AG20443 (cell line): Measurements from ENCODE around the gene EHD4.

Experiments
- DNase-seq: peaks from one replicate; pipeline ENCODE4 v3.0.0; 2012; ENCODE audit warnings: low spot score, mixed read lengths

Gene EHD4

DNA sequence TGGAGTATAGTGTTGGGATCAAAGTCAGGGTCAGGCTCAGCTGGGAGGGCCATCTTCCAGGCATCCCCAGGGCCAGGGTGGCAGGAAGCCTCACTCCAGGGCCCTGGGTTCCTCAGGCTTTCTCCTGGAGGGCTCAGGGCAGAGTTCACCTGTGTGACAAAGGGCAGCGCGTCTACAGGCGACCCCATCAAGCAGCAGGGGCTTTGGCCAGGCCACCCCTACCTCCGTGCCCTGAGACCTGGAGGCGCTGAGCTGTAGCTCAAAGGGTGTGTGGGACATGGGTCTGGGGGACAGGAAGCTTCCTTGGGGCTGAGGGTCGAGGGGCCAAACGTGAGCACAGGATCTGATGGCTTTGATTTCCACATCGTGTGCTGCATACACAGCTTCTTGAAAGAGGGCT is 91.3 kb downstream of the EHD4 start:
- DNase-seq = no peak

DNA sequence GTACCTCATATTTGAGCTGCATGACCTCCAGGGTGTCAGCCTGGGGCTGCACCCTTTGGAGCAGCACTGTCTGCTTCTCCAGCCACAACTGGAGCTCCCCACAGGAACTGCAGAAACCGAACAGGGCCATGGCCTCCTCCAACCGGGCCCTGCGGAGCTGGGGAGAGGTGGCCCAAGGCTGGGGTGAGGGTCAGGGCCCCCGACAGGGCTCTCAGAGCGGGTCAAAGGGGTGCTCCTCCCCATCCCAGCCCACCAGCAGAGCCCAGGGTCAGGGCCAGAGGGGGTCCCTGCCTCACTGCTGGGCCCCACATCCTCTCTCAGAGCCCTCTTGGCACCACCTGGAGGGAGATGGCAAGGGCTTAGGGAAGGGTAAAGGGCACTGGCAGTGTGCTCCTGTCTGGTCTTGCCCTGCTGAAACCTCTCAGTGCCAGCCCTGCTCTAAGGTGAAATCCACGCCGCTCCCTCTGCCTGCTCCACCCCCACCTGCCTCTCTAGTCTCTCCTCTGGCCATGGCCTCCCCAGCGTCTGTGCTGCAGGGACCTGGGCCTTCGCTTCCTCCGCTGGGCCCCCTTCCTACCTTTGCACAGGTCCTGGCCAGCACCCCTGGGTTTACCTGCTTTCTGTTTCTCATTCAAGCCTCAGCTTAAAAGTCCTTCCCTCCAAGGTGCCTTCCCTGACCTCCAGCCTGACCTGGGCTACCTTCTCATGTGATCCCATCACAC is 92.0 kb downstream of the EHD4 start:
- DNase-seq = no peak

DNA sequence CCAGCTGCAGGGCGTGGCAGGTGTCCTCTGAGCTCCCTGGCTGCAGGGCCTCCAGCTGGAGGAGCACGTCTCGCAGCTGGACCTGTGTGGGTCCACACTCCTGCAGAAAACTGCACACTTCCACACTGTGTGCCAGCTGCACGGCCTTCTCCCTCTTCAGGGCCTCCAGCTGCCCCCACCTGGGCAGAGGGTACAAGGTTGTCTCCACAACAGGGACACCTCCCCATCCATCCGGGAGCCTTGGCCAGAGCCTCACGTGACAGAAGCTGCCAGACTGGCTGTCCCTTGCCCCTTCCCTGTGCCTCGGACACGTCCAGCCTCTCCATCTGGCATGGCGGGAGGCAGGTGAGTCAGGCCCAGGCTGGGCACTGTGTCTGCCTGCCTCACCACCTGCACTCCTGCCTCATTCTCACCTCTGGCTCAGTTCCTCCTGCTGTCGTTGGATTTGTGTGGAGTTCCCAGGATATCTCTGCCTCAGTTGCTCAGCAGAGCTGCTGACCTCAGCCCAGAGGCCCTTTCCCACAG is 93.0 kb downstream of the EHD4 start:
- DNase-seq = no peak

- no peak for DNase-seq
Measured at GRCh38 chr15:41878355-41878699, 94.0 kb downstream of the EHD4 start.

GRCh38 chr15:41877631-41878354 is 94.6 kb downstream of the EHD4 start:
- no peak for DNase-seq

- no peak for DNase-seq
Measured at GRCh38 chr15:41876689-41877088, 95.7 kb downstream of the EHD4 start.

DNA sequence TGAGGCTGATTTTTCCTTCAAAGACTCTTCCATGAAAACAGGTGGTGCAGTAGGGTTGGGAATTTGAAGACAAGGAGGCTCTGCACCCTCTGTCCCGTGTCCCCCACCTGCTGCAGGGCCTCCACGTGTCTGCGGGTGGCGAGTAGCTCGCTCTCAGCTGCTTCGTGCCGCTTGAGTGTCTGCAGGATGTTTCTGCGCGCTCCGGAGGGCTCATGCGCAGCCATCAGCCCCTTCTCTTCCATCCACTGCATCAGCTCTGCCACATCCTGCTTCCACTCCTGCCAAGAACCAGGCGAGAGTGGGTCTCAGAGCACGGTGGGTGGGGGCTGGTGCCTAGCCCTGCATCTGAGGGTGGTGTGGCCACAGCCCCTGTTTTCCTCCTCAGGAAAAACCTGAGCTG is 96.3 kb downstream of the EHD4 start:
- DNase-seq = no peak

- DNase-seq = no peak
Measured at GRCh38 chr15:41874736-41875135, 97.6 kb downstream of the EHD4 start.

- DNase-seq = no peak
Measured at GRCh38 chr15:41873711-41874110, 98.6 kb downstream of the EHD4 start.

- DNase-seq = no peak
Measured at GRCh38 chr15:41872166-41872747, 100.1 kb downstream of the EHD4 start.

- DNase-seq = no peak
Measured at GRCh38 chr15:41871175-41871905, 101.0 kb downstream of the EHD4 start.

- DNase-seq = no peak
Measured at GRCh38 chr15:41870689-41871081, 101.7 kb downstream of the EHD4 start.

DNA sequence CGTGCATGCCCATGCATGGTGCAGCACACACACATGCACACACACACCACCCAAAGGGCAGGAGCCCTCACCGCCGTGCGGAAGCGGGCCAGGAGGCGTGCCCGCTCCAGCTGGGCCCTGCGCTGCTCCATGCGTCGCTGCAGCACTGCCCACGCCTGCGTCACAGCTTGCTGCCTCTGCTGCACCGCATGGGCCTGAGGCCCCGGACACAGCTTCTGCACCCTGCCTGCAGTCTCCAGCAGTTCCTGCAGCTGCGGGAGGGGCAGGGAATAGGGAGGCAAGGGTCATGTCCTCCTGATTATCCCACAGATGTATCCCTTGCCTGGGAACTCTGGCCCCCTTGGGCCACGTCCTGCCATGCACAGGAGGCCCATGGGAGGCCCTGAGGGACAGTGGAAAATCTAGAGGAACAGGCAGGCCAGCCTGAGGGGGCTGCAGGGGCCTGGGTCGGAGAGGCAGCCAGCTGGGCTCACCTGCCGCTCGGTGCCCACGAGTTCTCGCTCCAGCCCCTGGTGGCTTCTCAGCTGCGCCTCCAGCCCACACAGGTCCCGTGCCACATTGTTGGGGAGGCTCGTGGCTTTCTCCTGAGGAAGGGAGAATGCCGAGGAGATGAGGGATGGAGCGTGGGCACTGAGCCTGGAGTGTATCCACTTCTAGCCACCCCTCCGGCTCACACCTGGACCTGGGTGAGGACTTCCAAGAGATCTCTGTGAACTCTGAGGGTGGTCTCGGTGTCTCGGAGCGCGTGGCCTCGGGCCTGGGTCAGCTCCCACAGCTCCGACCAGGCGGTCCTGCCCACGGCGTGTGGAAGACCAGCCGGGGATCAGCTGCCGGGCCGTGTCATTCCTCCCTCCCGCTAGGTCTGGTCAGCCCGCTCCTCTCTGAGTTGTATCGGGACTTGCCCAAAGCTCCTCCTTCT is 102.3 kb downstream of the EHD4 start:
- DNase-seq = no peak

GRCh38 chr15:41868321-41868720 is 104.0 kb downstream of the EHD4 start:
- no peak for DNase-seq

GRCh38 chr15:41866872-41867579 is 105.3 kb downstream of the EHD4 start:
- DNase-seq = no peak

- no peak for DNase-seq
Measured at GRCh38 chr15:41866263-41866703, 106.1 kb downstream of the EHD4 start.

DNA sequence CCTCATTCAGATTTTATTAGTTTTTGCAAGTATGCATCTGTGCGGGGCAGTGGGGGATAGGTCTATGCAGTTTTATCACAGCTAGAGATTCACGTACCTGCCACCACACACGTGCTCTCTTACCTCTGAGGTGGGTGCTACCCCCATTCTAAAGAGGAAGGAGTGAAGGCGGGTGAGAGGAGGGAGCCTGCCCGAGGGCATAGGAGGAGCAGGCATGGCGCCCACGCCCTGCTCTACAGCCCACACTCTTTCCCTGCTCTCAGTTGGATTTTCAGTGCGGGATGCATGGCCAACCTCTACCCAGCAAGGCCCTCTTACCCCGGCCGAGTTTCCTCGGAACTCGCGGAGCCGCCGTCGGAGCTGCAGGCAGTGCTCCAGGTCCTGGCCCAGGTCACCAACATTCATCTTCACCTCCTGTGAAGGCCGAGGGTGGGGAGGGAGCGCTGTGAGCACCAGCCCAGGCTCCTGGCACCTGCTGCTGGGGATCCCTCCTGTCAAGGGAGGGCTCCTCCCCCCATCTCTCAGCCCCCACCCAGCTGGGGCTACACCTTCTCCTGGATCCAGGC is 106.8 kb downstream of the EHD4 start:
- no peak for DNase-seq

GRCh38 chr15:41862515-41863116 is 109.7 kb downstream of the EHD4 start:
- no peak for DNase-seq

GRCh38 chr15:41861736-41862356 is 110.5 kb downstream of the EHD4 start:
- DNase-seq = no peak
